Activated naive CD8-positive, alpha-beta T cell treated with anti-CD3 and anti-CD28 coated beads, Interleukin-2, amount 10 ng/mL, durations not matched to agents 7 days and 5 days (primary cell): Measurements from ENCODE around the gene NGB. TPM values are rescaled to one million over a fixed set of nuclear protein-coding genes. Genes with fewer than 3 reads are reported as not detected.

Experiments used
- ATAC-seq: fragments of 150-1000 bp; cut with Tn5 transposase; one replicate; pipeline ENCODE4 v1.10.0; 2021; ENCODE audit warnings: low read depth, moderate library complexity
- POLR2A ChIA-PET: fragments of 350-600 bp; sonication (Branson Sonifier 250); formaldehyde crosslinking; loops from one replicate; lab custom pipeline; 2021; ENCODE audit warnings: antibody characterized with exemption; lab: Charles Lee
- DNase-seq: peaks from one replicate; pipeline ENCODE4 v3.0.0; 2021
- H3K27ac Mint-ChIP-seq: one replicate; pipeline ENCODE4 v1.8.0; 2022; ENCODE audit warnings: mild to moderate bottlenecking, mixed read lengths
- H3K27me3 Mint-ChIP-seq: one replicate; pipeline ENCODE4 v1.8.0; 2022; ENCODE audit warnings: mild to moderate bottlenecking, moderate library complexity, mixed read lengths
- H3K36me3 Mint-ChIP-seq: one replicate; pipeline ENCODE4 v1.8.0; 2021; ENCODE audit warnings: mild to moderate bottlenecking, mixed read lengths
- H3K4me1 Mint-ChIP-seq: one replicate; pipeline ENCODE4 v1.8.0; 2021; ENCODE audit warnings: mixed read lengths
- H3K4me3 Mint-ChIP-seq: one replicate; pipeline ENCODE4 v1.8.0; 2022; ENCODE audit warnings: mild to moderate bottlenecking, moderate library complexity, mixed read lengths
- H3K9me3 Mint-ChIP-seq: one replicate; pipeline ENCODE4 v1.8.0; 2021; ENCODE audit warnings: mixed read lengths
- microRNA-seq: library from miRNA; unstranded; fragments of <30 nt; microRNA quantifications from one replicate; pipeline ENCODE4 v1.2.0, GENCODE V29; 2022
- total RNA-seq, 2 experiments: library from RNA; stranded (reverse); gene quantifications; one replicate each; pipeline ENCODE4 v1.2.3, GENCODE V29; 2021

Gene NGB
- total RNA-seq, 2 experiments from 2014 or later, result not detected

DNA sequence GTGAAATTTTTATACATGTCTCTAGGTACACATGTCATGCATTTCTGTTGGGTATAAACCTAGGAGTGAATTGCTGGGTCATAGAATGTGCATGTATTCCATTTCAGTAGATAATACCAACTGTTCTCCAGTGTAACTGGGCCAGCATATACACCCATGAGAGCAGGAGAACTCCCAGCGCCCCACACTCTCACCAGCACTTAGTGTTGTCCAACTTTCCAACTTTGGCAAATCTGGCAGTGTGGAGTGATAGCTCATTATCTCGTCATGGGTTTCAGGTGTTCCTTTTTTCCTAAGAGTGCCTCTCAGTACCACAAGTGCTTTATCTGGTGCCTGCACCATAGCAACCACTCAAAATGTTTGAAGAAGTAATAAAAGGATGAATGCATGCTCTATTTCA is 40.1 kb downstream of the NGB start:
- Mint-ChIP-seq H3K4me1 (no peaks in the 10 kb centered on the region), H3K4me3 (no peak overlapping the region), H3K27ac (no peak overlapping the region), H3K9me3 (no peaks in the 10 kb centered on the region), H3K27me3 (no peaks in the 10 kb centered on the region), H3K36me3 (no peaks in the 10 kb centered on the region)
- no peak for DNase-seq
- POLR2A ChIA-PET, result no interaction called here
- no peak for ATAC-seq

DNA sequence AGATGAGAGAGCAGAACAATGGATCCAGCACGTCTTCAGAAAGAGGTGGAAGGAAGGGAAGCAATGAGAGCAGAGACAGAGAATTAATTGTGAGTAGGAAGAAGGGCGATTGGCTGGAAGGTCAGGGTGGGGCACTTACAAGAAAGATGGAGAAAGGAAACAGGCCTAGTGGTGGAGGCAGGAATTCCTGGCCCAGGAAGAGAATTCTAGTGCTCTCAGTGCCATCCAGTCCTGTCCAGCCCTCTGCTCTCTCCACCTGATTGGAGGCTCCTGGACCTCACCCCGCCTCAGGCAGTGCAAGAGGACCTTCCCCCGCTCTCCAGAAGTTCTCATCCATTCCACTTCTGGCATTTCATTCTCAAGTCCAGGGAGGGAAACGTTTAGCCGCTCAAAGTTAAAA is 43.0 kb downstream of the NGB start:
- H3K27ac Mint-ChIP-seq, result no peak overlapping the region
- no peaks in the 10 kb centered on the region for H3K27me3 Mint-ChIP-seq
- ATAC-seq (no peak), DNase-seq (no peak)
- no peaks in the 10 kb centered on the region for H3K36me3 Mint-ChIP-seq
- POLR2A ChIA-PET, result no interaction called here
- no peaks in the 10 kb centered on the region for H3K4me1 Mint-ChIP-seq
- no peaks in the 10 kb centered on the region for H3K9me3 Mint-ChIP-seq
- H3K4me3 Mint-ChIP-seq, result no peak overlapping the region

DNA sequence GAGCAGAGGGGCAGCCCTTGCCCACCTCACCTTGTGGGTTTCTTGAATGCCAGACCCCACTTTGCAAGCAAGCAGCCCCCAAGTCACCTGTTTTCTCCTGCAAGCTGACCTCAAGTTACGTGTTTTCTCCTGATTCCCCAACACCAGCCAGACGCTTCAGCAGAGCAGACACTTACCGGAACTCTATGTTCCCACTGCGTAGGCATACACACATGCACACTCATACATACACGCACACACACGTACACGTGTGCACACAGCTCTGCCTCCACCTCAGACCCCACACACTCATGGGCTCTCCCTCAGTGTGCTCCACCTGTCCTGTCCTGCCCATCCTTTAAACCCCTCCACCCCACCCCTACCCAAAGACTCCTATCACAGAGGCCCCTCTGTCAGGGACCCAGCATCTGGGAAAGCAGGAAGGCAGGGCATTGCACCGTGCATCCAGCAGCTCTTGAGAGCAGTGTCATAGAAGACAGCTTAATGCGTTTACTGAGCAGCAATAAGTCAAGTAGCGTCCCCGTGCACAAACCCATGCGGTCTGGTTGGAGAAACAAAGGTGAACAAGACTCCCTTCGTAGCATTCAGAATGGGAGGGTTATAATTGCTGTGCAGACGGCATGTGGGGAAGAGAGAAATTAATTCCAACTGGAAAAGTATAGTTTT is 45.0 kb downstream of the NGB start:
- Mint-ChIP-seq H3K4me3 (no peak overlapping the region), H3K9me3 (no peaks in the 10 kb centered on the region), H3K27ac (no peak overlapping the region), H3K27me3 (no peaks in the 10 kb centered on the region), H3K36me3 (no peaks in the 10 kb centered on the region), H3K4me1 (no peaks in the 10 kb centered on the region)
- no peak for ATAC-seq
- DNase-seq, result no peak
- POLR2A ChIA-PET, result no interaction called here

DNA sequence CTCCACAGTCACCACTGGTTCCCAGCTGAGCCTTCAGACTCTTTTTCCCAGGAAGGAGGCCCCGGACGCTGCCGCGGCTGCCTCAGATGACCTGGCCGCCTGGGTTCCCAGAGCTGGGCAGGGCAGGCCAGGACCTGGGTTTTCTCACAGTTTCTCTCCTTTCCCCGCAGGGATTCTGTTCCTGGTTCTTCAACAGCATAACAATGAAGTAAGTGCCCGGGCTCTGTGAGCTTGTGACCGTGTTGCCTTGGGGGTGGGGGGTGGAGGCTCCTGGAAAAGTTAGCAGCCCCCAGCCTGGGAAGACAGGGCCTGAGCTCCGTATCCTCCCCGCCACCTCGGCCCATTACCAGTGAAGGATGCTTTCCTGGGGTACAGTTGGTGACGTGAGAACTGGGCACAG is 45.8 kb downstream of the NGB start:
- ATAC-seq, result no peak
- Mint-ChIP-seq H3K9me3 (no peaks in the 10 kb centered on the region), H3K27me3 (no peaks in the 10 kb centered on the region), H3K27ac (no peak overlapping the region), H3K4me1 (no peaks in the 10 kb centered on the region), H3K4me3 (no peak overlapping the region), H3K36me3 (no peaks in the 10 kb centered on the region)
- POLR2A ChIA-PET, result no interaction called here
- DNase-seq, result no peak

DNA sequence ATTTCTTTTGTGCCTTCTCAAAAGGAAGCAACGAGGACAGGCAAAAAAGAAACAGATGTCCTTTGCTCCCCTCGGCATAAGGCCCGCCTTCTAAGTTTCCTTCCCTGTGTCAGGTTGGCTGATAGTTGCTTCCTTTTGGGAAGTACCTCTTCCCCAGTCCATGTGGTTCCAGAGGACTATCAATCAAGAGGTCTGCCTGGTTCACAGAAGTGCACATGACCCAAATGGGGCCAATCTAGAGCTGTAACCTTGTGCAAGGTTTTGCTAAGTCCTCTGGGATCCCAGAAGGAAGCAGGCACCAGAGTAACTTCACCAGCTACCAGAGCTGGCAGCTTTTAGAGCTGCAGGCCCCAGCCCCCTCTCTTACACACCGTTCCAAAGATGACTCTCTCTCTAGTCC is 46.8 kb downstream of the NGB start:
- Mint-ChIP-seq H3K36me3 (no peaks in the 10 kb centered on the region), H3K27ac (no peak overlapping the region), H3K4me1 (no peaks in the 10 kb centered on the region), H3K27me3 (no peaks in the 10 kb centered on the region), H3K9me3 (no peaks in the 10 kb centered on the region), H3K4me3 (no peak overlapping the region)
- POLR2A ChIA-PET, result no interaction called here
- ATAC-seq, result no peak
- DNase-seq, result no peak

DNA sequence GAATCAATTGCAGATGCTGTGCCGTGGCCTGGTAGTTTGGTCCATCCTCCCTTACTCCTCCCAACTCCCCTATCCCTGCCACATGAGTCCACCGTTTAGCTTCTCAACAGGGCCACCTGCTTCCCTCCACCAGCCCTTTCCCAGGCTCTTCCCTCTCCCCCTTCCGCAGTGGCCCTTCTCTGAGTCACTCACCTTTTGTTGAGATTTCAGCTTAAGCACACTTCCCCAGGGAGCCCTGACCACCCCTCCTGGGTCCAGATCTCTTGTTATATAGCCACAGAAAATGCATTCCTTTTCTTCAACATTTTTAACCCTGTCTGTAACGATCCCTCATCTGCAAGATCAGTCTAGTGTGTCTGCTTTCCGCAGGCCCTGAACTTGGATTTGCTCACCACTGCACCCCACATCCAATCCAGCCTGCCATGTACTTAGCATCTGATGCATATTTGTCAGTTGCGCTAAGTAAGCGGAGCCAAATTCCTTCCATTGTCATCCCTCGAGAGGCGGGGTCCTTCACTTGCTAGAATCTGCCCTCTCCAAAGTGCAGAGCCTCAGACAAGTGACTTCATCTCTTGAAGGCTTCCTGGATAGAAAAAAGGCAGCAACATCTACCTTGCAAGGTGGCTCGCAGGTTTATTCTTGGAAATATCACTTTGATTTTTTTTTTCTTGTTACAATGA is 48.3 kb downstream of the NGB start:
- H3K9me3 Mint-ChIP-seq, result no peaks in the 10 kb centered on the region
- no peak overlapping the region for H3K27ac Mint-ChIP-seq
- ATAC-seq (no peak), DNase-seq (no peak)
- POLR2A ChIA-PET, result no interaction called here
- no peaks in the 10 kb centered on the region for H3K36me3 Mint-ChIP-seq
- H3K4me1 Mint-ChIP-seq, result no peaks in the 10 kb centered on the region
- no peak overlapping the region for H3K4me3 Mint-ChIP-seq
- H3K27me3 Mint-ChIP-seq, result no peaks in the 10 kb centered on the region

DNA sequence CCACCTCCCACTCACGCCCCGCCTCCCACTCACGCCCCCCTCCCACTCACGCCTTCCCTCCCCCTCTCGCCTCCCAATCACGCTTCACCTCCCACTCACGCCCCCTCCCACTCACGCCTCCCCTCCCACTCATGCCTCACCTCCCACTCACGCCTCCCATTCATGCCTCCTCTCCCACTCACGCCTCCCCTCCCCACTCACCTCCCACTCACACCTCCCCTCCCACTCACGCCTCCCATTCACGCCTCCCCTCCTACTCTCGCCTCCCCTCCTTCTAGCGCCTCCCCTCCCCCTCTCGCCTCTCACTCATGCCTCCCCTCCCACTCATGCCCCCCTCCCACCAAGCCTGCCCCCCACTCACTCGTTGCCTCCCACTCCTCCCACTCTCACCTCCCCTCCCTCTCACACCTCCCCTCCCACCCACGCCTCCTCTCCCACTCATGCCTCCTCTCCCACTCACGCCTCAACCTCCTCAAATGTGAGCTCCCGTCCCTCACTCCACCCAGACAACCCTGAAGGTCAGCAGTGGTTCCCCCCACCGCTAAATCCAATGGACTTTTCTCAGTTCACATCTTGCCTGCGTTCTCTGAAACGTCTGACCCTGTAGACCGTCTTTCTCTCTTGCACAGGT is 49.6 kb downstream of the NGB start:
- DNase-seq (no peak), ATAC-seq (no peak)
- no peaks in the 10 kb centered on the region for H3K9me3 Mint-ChIP-seq
- no peak overlapping the region for H3K4me3 Mint-ChIP-seq
- no peaks in the 10 kb centered on the region for H3K36me3 Mint-ChIP-seq
- no peak overlapping the region for H3K27ac Mint-ChIP-seq
- no peaks in the 10 kb centered on the region for H3K4me1 Mint-ChIP-seq
- H3K27me3 Mint-ChIP-seq, result peaks cover 5% of the 10 kb centered on the region
- POLR2A ChIA-PET, result no interaction called here

DNA sequence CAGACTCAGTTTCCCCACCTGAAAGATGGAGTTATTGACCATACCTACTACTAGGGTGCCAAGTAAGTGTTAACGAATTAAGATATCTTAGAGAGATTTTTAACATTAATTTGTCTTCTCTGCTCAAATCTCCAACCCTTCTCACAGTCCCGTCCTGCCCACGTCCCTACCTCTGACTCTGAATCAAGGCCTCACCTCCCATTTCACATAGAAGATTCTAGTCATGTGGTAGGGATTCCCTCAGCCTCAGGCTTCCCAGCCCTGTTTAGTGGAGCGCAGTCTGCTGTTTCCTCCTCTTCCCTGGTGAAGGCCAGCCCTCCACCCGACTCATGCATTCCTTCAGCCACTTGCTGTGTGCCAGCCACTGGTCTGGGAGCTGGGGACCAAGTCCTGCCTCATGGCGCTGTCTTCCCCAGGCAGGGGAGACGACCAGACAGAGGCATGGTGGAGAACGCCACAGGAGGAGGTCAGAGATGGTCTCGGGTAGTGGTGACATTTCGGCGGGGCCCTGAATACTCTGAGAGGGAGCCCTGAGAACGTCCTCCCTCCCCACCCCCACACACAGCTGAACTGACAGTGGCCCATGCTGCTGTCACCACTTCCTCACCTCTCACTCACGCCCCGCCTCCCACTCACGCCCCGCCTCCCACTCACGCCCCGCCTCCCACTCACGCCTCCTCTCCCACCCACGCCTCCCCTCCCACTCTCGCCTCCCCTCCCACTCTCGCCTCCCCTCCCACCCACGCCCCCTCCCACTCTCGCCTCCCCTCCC is 50.6 kb downstream of the NGB start:
- Mint-ChIP-seq H3K9me3 (no peaks in the 10 kb centered on the region), H3K4me1 (no peaks in the 10 kb centered on the region), H3K27me3 (peaks cover 5% of the 10 kb centered on the region), H3K27ac (no peak overlapping the region), H3K4me3 (no peak overlapping the region), H3K36me3 (no peaks in the 10 kb centered on the region)
- no peak for ATAC-seq
- no peak for DNase-seq
- POLR2A ChIA-PET, result no interaction called here

DNA sequence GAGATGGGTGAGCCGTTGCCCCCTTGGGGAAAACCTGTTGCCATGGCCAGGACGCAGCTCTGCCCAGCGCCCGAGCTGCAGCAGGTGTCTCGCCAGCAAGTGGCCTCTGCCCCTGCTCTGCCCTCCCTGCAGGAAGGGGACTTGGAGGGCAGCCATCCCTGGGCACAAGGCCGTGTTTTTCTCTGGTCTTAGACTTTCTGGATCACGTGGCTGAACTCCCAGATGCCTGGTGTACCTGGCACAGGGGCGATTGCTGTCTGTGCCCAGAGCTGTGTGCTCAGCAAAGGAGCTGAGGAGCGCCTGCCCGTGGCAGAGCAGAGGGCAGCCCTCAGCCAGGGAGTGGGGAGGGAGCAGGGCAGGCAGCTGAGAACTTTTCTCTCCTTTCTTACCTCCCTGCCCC is 51.4 kb downstream of the NGB start:
- H3K9me3 Mint-ChIP-seq, result no peaks in the 10 kb centered on the region
- POLR2A ChIA-PET, result no interaction called here
- H3K36me3 Mint-ChIP-seq, result no peaks in the 10 kb centered on the region
- no peak for DNase-seq
- no peak for ATAC-seq
- no peak overlapping the region for H3K27ac Mint-ChIP-seq
- peaks cover 5% of the 10 kb centered on the region for H3K27me3 Mint-ChIP-seq
- no peak overlapping the region for H3K4me3 Mint-ChIP-seq
- H3K4me1 Mint-ChIP-seq, result no peaks in the 10 kb centered on the region

DNA sequence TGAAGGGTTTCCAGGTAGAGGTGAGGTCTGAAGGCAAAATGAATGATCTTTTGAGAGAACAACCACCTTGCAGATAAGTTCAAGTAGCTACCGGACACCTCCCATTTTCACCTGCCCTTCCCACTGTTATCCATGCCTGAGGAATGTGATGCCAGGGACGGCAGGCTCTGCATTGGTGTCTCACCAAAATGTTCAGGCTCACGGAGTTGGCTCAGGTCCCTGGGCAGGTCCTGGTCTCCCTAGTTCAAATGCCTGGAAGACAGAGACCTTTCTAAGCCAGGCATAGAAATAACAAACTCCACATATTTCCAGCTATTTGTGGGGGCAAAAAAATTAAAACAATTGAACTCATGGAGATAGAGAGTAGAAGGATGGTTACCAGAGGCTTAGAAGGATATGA is 53.5 kb downstream of the NGB start:
- Mint-ChIP-seq H3K9me3 (no peaks in the 10 kb centered on the region), H3K27ac (no peak overlapping the region), H3K36me3 (no peaks in the 10 kb centered on the region), H3K4me3 (no peak overlapping the region), H3K4me1 (no peaks in the 10 kb centered on the region), H3K27me3 (peaks cover 5% of the 10 kb centered on the region)
- POLR2A ChIA-PET, result no interaction called here
- DNase-seq, result no peak
- no peak for ATAC-seq

Small RNA genes within 50 kb of the gene (microRNA-seq; reads per million reads assigned to microRNA genes)
- not detected for gene MIR1260A

Other genes with a start within 250 kb of the NGB start
- gene IRF2BPL, start 242.5 kb downstream of the NGB start, total RNA-seq, result 10 to 100 TPM; 38.5 to 41.0 TPM
- gene CIPC, start 172.9 kb downstream of the NGB start, total RNA-seq, result 10 to 100 TPM; 14.0 to 14.5 TPM
- not detected for gene ZDHHC22, start 129.4 kb downstream of the NGB start, total RNA-seq
- 1 to 10 TPM in 1 of 2 experiments, under 1 TPM in 1; 0.48 to 1.4 TPM for gene TMEM63C, start 89.4 kb downstream of the NGB start, total RNA-seq
- 10 to 100 TPM in 1 of 2 experiments, 1 to 10 TPM in 1; 9.3 to 10.6 TPM for gene POMT2, start 49.7 kb upstream of the NGB start, total RNA-seq
- 10 to 100 TPM; 16.0 TPM for gene GSTZ1, start 49.8 kb upstream of the NGB start, total RNA-seq
- 10 to 100 TPM; 14.9 to 15.2 TPM for gene TMED8, start 105.9 kb upstream of the NGB start, total RNA-seq
- not detected for gene SAMD15, start 106.2 kb upstream of the NGB start, total RNA-seq
- under 1 TPM; 0.58 to 0.71 TPM for gene NOXRED1, start 152.3 kb upstream of the NGB start, total RNA-seq
- 10 to 100 TPM; 19.2 to 19.6 TPM for gene VIPAS39, start 186.4 kb upstream of the NGB start, total RNA-seq
- 100 to 1,000 TPM; 154 to 163 TPM for gene AHSA1, start 186.9 kb upstream of the NGB start, total RNA-seq
- gene ISM2, start 227.6 kb upstream of the NGB start, total RNA-seq, result under 1 TPM in 1 of 2 experiments, not detected in 1; 0.64 TPM